Lower leg skin (tissue), 4 donors: ENCODE results near the gene CA10. TPM values are rescaled to one million over a fixed set of nuclear protein-coding genes. Genes with fewer than 3 reads are reported as not detected.

Experiments
- DNase-seq, 2 donors: peaks; one replicate each; pipeline ENCODE4 v3.0.0-alpha.2; 2019; ENCODE audit warnings: low spot score in 2 of 2
- H3K4me3 ChIP-seq: fragments of 200-600 bp; sonication (generic); 2 replicates; pipeline ENCODE4 v1.5.1; 2017; ENCODE audit warnings: mild to moderate bottlenecking, low read depth; ENCODE audit not compliant: poor library complexity, severe bottlenecking
- POLR2A ChIP-seq, 2 donors: fragments of 450-650 bp; IDR thresholded peaks; one replicate each; pipeline ENCODE4 v1.6.1; 2016 to 2017; ENCODE audit warnings: antibody characterized with exemption in 2 of 2, mild to moderate bottlenecking in 1 of 2, moderate library complexity in 1 of 2
- WGBS, 2 donors: methylation state at CpG; one replicate each; pipeline ENCODE4 v1.1.5; 2018; 5-methylcytosine and 5-hydroxymethylcytosine counted together
- intact Hi-C: fragments of 100-400 bp; cut with DNase I; formaldehyde crosslinking; loops from one replicate; pipeline ENCODE4 v1.15.0; 2023; ENCODE audit warnings: low total_unique reads
- total RNA-seq, 4 donors: library from RNA; depleted of rRNA; stranded (reverse); fragments of >200 nt; gene quantifications; one replicate each; pipeline ENCODE4 v1.1.0, GENCODE V29; 2016
- TF ChIP-seq, protein P1 (sequence below), 3 donors: fragments of 450-650 bp; IDR thresholded peaks; one replicate each; pipeline ENCODE4 v1.5.1; 2016; ENCODE audit warnings: antibody characterized with exemption in 3 of 3, mild to moderate bottlenecking in 3 of 3, moderate library complexity in 2 of 3

The CA10 gene
- total RNA-seq, 4 donors from 2014 or later: not detected

DNA sequence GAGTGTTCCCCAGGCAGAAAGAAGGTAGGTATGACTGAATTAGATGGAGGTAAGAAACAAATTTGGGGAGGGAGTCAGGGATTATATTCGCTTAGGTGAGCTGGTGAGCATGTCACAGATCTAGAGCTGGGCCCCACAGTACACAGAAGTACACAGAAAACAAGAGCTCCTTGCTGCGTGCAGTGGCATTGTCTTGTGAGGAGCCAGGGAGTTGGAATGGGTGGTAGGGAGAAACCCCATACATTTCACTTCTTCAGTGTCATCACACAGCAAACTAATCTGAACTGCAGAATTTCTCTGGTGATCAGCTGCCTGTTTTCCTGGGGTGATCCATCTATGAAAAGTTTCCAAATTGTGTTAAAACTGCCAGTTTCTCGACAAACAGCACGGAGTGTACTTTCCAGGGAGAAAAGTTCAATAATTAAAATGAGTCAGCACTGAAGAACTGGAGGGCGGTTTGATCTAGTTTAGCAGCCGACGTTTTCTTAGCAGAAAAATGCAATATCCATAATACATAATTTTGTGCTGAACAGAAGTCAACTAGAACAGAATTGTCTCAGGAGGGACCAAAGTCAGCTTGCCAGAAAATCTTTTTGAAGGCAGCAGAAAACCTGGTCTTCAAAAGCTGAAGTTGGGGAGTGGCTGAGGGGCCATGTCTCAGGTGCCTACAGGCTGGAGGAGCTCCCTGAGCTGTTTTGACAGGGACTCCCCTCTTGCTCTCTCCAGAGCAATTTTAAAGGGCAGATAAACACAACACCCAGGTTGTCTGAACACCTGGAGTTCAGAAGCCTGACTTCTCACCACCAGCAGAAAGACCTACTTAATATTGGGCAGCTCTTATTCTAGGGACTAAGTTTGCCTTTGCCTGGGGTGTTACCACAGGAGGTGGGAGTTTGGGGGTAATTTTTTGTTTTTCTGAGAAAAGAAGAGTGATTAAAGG is 448.6 kb downstream of the CA10 start:
- TF ChIP-seq POLR2A (IDR thresholded peaks at IDR 0.05): no peak
- TF ChIP-seq, protein P1, sequence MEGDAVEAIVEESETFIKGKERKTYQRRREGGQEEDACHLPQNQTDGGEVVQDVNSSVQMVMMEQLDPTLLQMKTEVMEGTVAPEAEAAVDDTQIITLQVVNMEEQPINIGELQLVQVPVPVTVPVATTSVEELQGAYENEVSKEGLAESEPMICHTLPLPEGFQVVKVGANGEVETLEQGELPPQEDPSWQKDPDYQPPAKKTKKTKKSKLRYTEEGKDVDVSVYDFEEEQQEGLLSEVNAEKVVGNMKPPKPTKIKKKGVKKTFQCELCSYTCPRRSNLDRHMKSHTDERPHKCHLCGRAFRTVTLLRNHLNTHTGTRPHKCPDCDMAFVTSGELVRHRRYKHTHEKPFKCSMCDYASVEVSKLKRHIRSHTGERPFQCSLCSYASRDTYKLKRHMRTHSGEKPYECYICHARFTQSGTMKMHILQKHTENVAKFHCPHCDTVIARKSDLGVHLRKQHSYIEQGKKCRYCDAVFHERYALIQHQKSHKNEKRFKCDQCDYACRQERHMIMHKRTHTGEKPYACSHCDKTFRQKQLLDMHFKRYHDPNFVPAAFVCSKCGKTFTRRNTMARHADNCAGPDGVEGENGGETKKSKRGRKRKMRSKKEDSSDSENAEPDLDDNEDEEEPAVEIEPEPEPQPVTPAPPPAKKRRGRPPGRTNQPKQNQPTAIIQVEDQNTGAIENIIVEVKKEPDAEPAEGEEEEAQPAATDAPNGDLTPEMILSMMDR (IDR thresholded peaks at IDR 0.05): no peak
- no peak overlapping the region for H3K4me3 ChIP-seq
- 50 to 56% methylated on average over 7 of the region's 7 CpGs for WGBS, 2 donors
- intact Hi-C loops: no loop called here
- DNase-seq: peak in 1 of 2 donors; percentile 16

DNA sequence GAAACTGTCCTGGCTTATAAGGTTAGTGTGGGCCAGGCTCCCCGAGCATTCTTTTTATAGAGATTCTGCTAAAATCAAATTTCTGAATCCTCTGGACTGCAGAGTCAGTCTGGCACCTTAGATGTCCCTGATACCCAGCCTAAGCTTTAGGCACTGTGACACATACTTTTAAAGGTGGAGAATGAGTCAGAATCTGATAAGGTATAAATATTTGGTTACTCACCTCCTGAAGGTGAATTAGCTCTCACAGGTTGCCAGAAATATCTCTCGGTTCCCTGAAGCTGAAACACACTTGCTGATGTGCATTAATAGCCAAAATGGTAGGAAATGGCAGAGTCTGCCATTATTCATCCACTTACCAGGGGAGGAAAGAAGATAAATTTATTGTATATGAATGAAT is 451.3 kb downstream of the CA10 start:
- 46 to 57% methylated on average over 2 of the region's 2 CpGs for WGBS, 2 donors
- TF ChIP-seq, protein P1 (IDR thresholded peaks at IDR 0.05): no peak
- no peak for TF ChIP-seq POLR2A (IDR thresholded peaks at IDR 0.05)
- no peak for DNase-seq
- intact Hi-C loops: no loop called here
- no peak overlapping the region for H3K4me3 ChIP-seq

DNA sequence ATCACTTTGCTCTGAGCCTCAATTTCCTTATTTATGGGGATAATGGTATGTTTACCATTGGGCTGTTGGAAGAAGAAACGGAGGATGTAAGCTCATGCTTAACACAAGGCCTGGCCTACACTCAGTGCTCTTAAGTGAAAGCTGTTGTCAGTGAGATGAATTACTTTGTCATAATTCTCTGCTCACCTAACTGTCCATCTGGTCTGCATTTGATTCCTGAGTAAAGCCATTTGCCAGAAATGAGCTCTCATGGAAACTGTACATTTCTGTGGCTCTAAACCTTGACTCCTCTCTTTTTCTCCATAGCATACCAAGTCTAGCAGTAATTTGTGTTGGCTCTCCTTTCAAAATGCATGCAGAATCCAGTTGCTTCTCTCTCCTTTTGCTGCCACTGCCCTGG is 452.4 kb downstream of the CA10 start:
- 82 to 86% methylated on average over 1 of the region's 1 CpG for WGBS, 2 donors
- no peak for TF ChIP-seq POLR2A (IDR thresholded peaks at IDR 0.05)
- TF ChIP-seq, protein P1 (IDR thresholded peaks at IDR 0.05): no peak
- no peak overlapping the region for H3K4me3 ChIP-seq
- intact Hi-C loops: no loop called here
- DNase-seq: no peak

DNA sequence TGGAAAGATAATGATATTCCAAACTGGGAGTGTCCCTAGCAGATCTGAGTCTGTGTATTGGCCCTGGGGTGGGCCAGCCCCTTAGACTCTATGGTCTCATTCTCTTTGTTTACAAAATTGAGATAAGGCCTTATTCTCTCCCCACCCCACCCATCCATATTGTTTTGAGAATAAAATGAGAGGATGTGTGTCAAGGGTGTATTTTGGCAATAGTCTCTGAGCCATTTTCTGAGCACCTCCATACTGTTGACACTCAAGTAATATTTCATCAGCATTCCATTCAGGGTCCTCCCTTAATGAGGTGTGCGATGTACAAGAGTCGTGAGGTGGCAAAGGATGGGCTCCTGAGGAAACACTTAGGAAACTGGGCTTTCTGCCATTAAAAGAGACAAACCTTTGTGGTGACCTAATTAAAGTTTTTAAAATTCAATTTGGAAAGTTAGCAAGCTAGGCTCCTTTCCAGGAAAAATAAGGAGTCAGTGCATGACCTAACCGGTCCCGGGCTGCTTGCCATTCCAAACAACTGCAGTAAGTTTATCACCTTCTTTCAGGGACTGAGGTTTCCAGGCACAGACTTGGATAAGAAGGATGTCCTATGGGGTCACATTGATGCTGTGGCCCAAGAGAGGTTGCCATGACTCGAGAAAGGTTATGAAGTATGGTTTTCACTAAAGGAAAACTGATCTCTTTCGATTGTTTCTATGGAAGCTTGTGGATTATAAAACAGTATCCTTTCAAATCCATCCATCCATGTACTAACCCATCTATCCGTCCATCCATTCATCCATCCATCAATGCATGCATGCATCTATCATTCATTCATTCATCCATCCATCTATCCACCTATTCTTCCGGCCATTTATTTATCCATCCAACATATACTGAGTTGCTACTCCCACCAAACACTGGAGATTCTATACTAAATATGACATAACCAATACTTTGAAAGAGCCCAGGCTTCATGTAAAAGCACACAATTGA is 454.9 kb downstream of the CA10 start:
- intact Hi-C loops: no loop called here
- H3K4me3 ChIP-seq: no peak overlapping the region
- TF ChIP-seq, protein P1 (IDR thresholded peaks at IDR 0.05): no peak
- TF ChIP-seq POLR2A (IDR thresholded peaks at IDR 0.05): no peak
- DNase-seq: peak in 1 of 2 donors; percentile 49
- WGBS, 2 donors: 40 to 43% methylated on average over 8 of the region's 8 CpGs

DNA sequence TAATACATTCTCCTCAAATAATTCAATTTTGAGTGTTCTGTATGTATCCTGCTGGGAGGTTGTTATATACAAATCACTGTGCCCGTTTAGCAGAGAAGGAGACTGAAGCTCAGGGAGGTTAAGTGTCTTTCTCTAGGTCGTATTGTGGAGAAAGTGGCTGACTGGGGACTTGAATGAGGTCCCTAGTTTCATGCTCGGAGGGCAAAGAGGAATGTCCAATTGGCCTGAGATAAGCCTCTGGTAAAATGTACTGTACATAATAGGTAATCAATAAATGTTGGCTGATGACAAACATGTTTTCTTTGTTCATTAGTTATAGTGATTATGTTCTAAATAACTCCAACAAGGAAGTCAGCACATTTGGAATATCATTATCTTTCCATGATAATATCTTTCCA is 455.6 kb downstream of the CA10 start:
- intact Hi-C loops: no loop called here
- no peak overlapping the region for H3K4me3 ChIP-seq
- no peak for DNase-seq
- TF ChIP-seq, protein P1 (IDR thresholded peaks at IDR 0.05): no peak
- TF ChIP-seq POLR2A (IDR thresholded peaks at IDR 0.05): no peak
- 74 to 79% methylated on average over 3 of the region's 3 CpGs for WGBS, 2 donors
